H1 (cell line): ENCODE results near the gene CENPB.

ENCODE experiments used
- ATF2 ChIP-seq: IDR thresholded peaks from 2 replicates; pipeline ENCODE4 v1.6.1; 2012; ENCODE audit warnings: low read length, inconsistent platforms
- CEBPB ChIP-seq: IDR thresholded peaks from 2 replicates; pipeline ENCODE4 v1.6.1; 2012; ENCODE audit warnings: low read depth, low read length
- CREB1 ChIP-seq: IDR thresholded peaks from 2 replicates; pipeline ENCODE4 v1.6.1; 2012; ENCODE audit warnings: inconsistent platforms
- CTCF ChIP-seq, 3 experiments: IDR thresholded peaks; 1 replicate in 2 of 3; 2 replicates in 1 of 3; pipeline versions ENCODE4 v1.5.1 to v1.6.1; 2011; ENCODE audit warnings: low read length in 3 of 3, mild to moderate bottlenecking in 3 of 3, inconsistent platforms in 2 of 3, low read depth in 1 of 3, moderate library complexity in 1 of 3; ENCODE audit not compliant: insufficient read depth in 1 of 3; ENCODE audit errors: control extremely low read depth in 1 of 3
- EGR1 ChIP-seq: IDR thresholded peaks from 2 replicates; pipeline ENCODE4 v1.6.1; 2011; ENCODE audit warnings: low read depth, low read length, borderline replicate concordance
- EZH2 ChIP-seq: fragments of 200-600 bp; sonication (generic); IDR thresholded peaks from 2 replicates; pipeline ENCODE4 v1.7.1; 2012; ENCODE audit warnings: low read depth, mild to moderate bottlenecking, moderate library complexity, low read length, inconsistent platforms; ENCODE audit not compliant: severe bottlenecking
- GABPA ChIP-seq: IDR thresholded peaks from 2 replicates; pipeline ENCODE4 v1.6.1; 2011; ENCODE audit warnings: mild to moderate bottlenecking, low read length, moderate library complexity, borderline replicate concordance; ENCODE audit not compliant: insufficient read depth
- KDM1A ChIP-seq: fragments of 200-600, 300-600 bp; sonication (generic); IDR thresholded peaks from 2 replicates; pipeline ENCODE4 v1.7.1; 2016; ENCODE audit warnings: mild to moderate bottlenecking, low read length, borderline replicate concordance
- POLR2A ChIP-seq, 2 experiments: IDR thresholded peaks; 1 replicate in 1 of 2; 2 replicates in 1 of 2; pipeline ENCODE4 v1.6.1; 2011; ENCODE audit warnings: low read depth in 2 of 2, low read length in 2 of 2, mild to moderate bottlenecking in 2 of 2; ENCODE audit errors: control extremely low read depth in 1 of 2
- POU5F1 ChIP-seq: IDR thresholded peaks from 2 replicates; pipeline ENCODE4 v1.6.1; 2011; ENCODE audit warnings: low read depth, mild to moderate bottlenecking, low read length, moderate library complexity
- RAD21 ChIP-seq, 2 experiments: IDR thresholded peaks in 1 of 2; conservative IDR thresholded peaks in 1 of 2; 2 replicates each; pipeline ENCODE4 v1.6.1; 2011; ENCODE audit warnings: low read depth in 2 of 2, low read length in 2 of 2, improper control_type of control experiment in 1 of 2, inconsistent platforms in 1 of 2, mild to moderate bottlenecking in 1 of 2, moderate library complexity in 1 of 2
- TAF1 ChIP-seq: IDR thresholded peaks from 2 replicates; pipeline ENCODE4 v1.6.1; 2011; ENCODE audit warnings: mild to moderate bottlenecking, low read depth, low read length
- TEAD4 ChIP-seq: IDR thresholded peaks from 2 replicates; pipeline ENCODE4 v1.6.1; 2012; ENCODE audit warnings: low read depth, low read length, inconsistent platforms, mixed read lengths
- USF2 ChIP-seq: IDR thresholded peaks from 2 replicates; pipeline ENCODE4 v1.6.1; 2011; ENCODE audit warnings: low read length, improper control_type of control experiment

GRCh38 chr20:3739054-3739925 lies 47.2 kb downstream of the CENPB start:
- no peak for TF ChIP-seq CTCF (IDR thresholded peaks at IDR 0.05; ENCODE audit: control extremely low read depth in 1 of 3, insufficient read depth in 1 of 3, low read depth in 1 of 3, low read length in 3 of 3)
- TF ChIP-seq CREB1: no peak
- TF ChIP-seq GABPA: no peak
- TF ChIP-seq ATF2: no peak
- TF ChIP-seq USF2: no peak
- TF ChIP-seq RAD21 (IDR thresholded peaks at IDR 0.05 in 1 of 2, conservative IDR thresholded peaks at IDR 0.05 in 1 of 2; ENCODE audit: low read depth in 2 of 2, low read length in 2 of 2): no peak
- TF ChIP-seq EZH2: no peak
- TF ChIP-seq TEAD4: no peak
- no peak for TF ChIP-seq POLR2A (IDR thresholded peaks at IDR 0.05; ENCODE audit: control extremely low read depth in 1 of 2, low read depth in 2 of 2, low read length in 2 of 2)
- TF ChIP-seq TAF1: no peak
- TF ChIP-seq KDM1A: no peak
- TF ChIP-seq EGR1: no peak
- no peak for TF ChIP-seq CEBPB
- no peak for TF ChIP-seq POU5F1
